Neural cell (in vitro differentiated cells): ENCODE measurements around the gene SLC20A1.

Experiments
- CTCF ChIP-seq: fragments of 450-650 bp; IDR thresholded peaks from 2 replicates; pipeline ENCODE4 v1.5.1; 2014; ENCODE audit warnings: antibody characterized with exemption, mild to moderate bottlenecking, moderate library complexity; ENCODE audit not compliant: poor library complexity, severe bottlenecking
- EZH2 ChIP-seq: fragments of 200-600, 300-800 bp; shearing (Covaris generic), sonication (generic); IDR thresholded peaks from 2 replicates; pipeline ENCODE4 v1.6.1; 2014; ENCODE audit warnings: antibody characterized with exemption, low read length, borderline replicate concordance, mild to moderate bottlenecking; ENCODE audit not compliant: insufficient read depth, poor library complexity, severe bottlenecking
- POLR2AphosphoS5 ChIP-seq: IDR thresholded peaks from 2 replicates; pipeline ENCODE4 v1.6.1; 2012

GRCh38 chr2:112709703-112710102 lies 64.0 kb downstream of the SLC20A1 start:
- TF ChIP-seq POLR2AphosphoS5 (no peak), EZH2 (no peak), CTCF (no peak)
